ENCODE results near the gene PAFAH1B1. TPM values are rescaled to one million over a fixed set of nuclear protein-coding genes. Genes with fewer than 3 reads are reported as not detected.

Gene PAFAH1B1
- total RNA-seq, 1 donor from 2014 or later = 109 TPM

DNA sequence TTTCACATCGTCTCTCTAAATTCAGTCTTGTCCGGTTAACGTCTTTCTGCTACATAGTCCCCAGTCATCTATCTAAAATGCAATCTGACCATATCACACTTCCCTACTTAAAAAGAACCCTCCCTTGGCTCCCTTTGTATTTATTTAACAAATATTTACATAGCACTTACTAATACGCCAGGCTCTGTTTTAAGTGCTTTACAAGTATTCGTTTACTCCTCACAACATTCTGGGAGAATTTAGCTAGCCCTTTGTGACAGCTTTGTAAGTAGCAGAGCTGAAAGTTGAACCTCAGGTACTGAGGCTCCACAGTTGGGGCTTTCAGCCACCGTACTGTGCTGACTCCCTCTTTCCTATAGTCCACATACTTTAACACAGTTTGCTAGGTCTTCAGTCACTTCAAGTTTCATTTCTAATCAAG, 9.2 kb downstream of the PAFAH1B1 start:
- Histone ChIP-seq H3K36me3 (ENCODE audit: control insufficient read depth, insufficient read depth, low read length) (no peaks in the 10 kb centered on the region), H3K4me3 (ENCODE audit: low read depth, low read length) (no peak overlapping the region), H3K27me3 (ENCODE audit: control insufficient read depth, insufficient read depth, low read length) (no peaks in the 10 kb centered on the region)
- TF ChIP-seq, protein P1, sequence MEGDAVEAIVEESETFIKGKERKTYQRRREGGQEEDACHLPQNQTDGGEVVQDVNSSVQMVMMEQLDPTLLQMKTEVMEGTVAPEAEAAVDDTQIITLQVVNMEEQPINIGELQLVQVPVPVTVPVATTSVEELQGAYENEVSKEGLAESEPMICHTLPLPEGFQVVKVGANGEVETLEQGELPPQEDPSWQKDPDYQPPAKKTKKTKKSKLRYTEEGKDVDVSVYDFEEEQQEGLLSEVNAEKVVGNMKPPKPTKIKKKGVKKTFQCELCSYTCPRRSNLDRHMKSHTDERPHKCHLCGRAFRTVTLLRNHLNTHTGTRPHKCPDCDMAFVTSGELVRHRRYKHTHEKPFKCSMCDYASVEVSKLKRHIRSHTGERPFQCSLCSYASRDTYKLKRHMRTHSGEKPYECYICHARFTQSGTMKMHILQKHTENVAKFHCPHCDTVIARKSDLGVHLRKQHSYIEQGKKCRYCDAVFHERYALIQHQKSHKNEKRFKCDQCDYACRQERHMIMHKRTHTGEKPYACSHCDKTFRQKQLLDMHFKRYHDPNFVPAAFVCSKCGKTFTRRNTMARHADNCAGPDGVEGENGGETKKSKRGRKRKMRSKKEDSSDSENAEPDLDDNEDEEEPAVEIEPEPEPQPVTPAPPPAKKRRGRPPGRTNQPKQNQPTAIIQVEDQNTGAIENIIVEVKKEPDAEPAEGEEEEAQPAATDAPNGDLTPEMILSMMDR (IDR thresholded peaks at IDR 0.05; ENCODE audit: insufficient read depth, low read length, severe bottlenecking) = no peak
- DNase-seq (ENCODE audit: low read depth) (peak; percentile 70), FAIRE-seq (no peak)

DNA sequence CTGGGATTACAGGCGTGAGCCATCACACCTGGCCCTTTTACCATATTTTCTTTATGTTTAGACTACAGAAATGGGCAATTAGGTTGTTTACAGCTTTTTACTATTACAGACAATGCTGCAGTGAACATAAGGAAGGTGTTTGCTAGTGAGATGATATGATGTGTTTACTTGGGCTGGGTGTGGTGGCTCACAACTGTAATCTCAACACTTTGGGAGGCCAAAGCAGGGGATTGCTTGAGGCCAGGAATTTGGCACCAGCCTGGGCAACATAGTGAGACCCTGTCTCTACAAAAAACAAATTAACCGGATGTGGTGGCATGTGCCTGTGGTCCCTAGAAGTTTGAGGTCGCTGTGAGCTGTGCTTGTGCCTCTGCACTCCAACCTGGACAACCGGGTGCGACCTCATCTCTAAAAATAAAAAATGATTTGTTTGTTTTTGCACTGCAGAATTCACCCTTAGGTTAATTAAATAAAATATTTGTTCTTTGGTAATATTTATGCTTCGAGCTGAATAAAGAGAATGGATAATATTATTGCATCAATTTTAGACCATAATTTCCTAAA, 15.0 kb downstream of the PAFAH1B1 start:
- TF ChIP-seq, protein P1 (IDR thresholded peaks at IDR 0.05; ENCODE audit: insufficient read depth, low read length, severe bottlenecking) = no peak
- H3K27me3 ChIP-seq (ENCODE audit: control insufficient read depth, insufficient read depth, low read length) = no peaks in the 10 kb centered on the region
- H3K4me3 ChIP-seq (ENCODE audit: low read depth, low read length) = no peak overlapping the region
- no peak for DNase-seq (ENCODE audit: low read depth)
- peaks cover 2% of the 10 kb centered on the region for H3K36me3 ChIP-seq (ENCODE audit: control insufficient read depth, insufficient read depth, low read length)
- no peak for FAIRE-seq

DNA sequence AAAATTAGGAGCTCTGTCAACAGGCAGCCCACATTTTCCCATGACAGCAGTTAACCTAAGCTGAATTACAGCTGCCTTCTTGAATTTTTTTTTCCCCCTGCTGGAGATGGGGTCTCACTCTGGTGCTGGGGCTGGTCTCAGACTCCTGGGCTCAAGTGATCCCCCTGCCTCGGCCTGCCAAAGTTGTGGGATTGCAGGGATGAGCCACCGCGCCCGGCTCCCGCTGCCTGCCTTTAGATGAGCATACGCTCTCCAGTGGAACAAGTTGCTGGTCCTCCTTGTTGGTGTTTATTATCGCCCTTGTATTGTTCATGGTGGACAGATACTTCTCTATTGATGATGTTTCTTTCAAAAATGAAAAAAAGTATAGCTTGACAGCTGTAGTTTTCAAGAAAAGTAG, 15.6 kb downstream of the PAFAH1B1 start:
- H3K36me3 ChIP-seq (ENCODE audit: control insufficient read depth, insufficient read depth, low read length) = peaks cover 4% of the 10 kb centered on the region
- H3K4me3 ChIP-seq (ENCODE audit: low read depth, low read length) = no peak overlapping the region
- no peak for FAIRE-seq
- no peak for DNase-seq (ENCODE audit: low read depth)
- H3K27me3 ChIP-seq (ENCODE audit: control insufficient read depth, insufficient read depth, low read length) = no peaks in the 10 kb centered on the region
- TF ChIP-seq, protein P1 (IDR thresholded peaks at IDR 0.05; ENCODE audit: insufficient read depth, low read length, severe bottlenecking) = no peak

DNA sequence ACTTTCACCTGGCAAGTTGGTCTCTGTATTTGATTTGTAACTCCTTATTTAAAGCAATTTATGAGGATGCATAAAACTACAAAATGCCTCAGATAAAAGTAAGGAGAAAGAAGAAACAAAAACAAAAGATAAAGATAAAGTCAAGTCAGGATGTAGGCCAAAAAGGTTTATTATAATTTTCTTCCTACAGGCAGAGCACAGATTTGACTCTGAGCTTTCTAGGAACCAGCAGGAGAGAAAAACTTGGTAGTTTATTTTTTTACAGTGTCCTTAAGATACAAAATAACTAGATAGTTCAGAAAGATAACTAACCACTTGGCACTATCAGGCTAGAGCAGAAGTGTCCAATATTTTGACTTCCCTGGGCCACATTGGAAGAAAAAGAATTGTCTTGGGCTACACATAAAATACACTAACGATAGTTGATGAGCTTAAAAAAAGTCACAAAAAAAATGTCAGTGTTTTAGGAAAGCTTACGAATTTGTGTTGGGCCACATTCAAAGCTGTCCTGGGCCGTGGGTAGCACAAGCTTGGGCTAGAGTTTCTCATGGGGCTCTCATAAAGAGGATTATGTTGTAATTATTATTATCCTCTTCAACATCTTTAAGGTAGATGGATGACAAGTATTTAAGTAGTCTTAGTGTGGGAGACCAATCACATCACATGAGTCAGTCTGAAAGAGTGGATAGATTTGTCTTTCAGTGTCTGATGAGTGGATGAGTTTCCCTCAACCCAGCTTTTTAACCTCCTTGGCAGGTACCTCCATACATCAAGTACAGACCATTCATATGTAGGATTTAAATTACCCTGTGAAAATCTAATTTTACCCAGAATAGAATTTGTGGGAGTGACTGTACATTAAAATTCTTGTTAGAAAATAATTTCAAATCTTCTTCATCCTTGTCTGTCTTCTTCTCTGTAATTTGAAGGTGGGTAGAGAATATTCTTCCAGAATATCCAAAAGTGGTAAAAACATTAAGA, 17.0 kb downstream of the PAFAH1B1 start:
- TF ChIP-seq, protein P1 (IDR thresholded peaks at IDR 0.05; ENCODE audit: insufficient read depth, low read length, severe bottlenecking) = no peak
- DNase-seq (ENCODE audit: low read depth) (no peak), FAIRE-seq (no peak)
- Histone ChIP-seq H3K4me3 (ENCODE audit: low read depth, low read length) (no peak overlapping the region), H3K36me3 (ENCODE audit: control insufficient read depth, insufficient read depth, low read length) (peaks cover 4% of the 10 kb centered on the region), H3K27me3 (ENCODE audit: control insufficient read depth, insufficient read depth, low read length) (no peaks in the 10 kb centered on the region)

DNA sequence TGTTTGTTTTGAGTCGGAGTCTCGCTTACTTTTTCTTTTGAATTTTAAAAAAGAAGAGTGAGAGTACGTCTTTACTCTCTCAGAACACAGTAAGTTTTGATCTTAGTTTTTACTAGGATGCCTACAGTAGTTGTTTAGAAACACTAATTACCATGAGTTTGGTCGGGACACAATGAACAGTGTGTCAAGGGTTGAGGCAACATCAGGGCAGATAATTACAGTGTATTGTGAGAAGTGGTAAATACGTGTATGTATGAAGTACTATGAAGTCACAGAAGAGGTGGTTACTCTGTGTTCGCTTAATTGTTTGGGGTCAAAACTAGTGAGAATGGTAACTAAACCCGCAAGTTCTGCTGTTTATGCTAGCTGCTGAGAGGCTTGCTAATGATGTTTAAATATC, 18.2 kb downstream of the PAFAH1B1 start:
- Histone ChIP-seq H3K4me3 (ENCODE audit: low read depth, low read length) (no peak overlapping the region), H3K36me3 (ENCODE audit: control insufficient read depth, insufficient read depth, low read length) (peaks cover 4% of the 10 kb centered on the region), H3K27me3 (ENCODE audit: control insufficient read depth, insufficient read depth, low read length) (no peaks in the 10 kb centered on the region)
- TF ChIP-seq, protein P1 (IDR thresholded peaks at IDR 0.05; ENCODE audit: insufficient read depth, low read length, severe bottlenecking) = no peak
- FAIRE-seq = no peak
- DNase-seq (ENCODE audit: low read depth) = no peak
